ENCODE results near the gene SFXN2. TPM values are rescaled to one million over a fixed set of nuclear protein-coding genes. Genes with fewer than 3 reads are reported as not detected.
"Not testable (repeated sequence)": the region's sequence is repeated elsewhere in the genome, so short reads cannot be mapped to it uniquely, and the experiment has no call there.

SFXN2 gene
- total RNA-seq, 1 donor from 2014 or later, result 35.8 TPM

DNA sequence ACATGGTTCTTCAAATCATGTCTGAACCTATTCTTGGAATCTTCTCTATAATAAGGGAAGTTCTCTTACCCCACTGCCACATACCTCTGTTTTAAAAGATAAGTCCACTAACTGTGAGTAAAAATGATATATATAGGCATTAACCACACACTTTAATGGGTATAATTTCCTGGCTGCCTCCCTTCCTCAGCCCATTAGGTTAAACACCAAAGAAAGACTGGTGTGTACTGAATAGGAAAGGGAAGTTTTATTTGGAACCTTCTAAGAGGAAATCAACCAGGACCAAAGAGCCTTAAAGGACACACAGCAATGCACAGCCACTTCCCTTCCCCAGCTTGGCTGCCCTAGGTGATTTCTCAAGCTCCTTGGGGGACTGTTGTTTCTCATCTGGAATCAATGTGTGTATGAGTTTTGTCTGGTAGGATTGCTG lies 24.3 kb downstream of the SFXN2 start:
- peak overlapping the region; percentile 21 for H3K27ac Mint-ChIP-seq
- TF ChIP-seq, protein P1, sequence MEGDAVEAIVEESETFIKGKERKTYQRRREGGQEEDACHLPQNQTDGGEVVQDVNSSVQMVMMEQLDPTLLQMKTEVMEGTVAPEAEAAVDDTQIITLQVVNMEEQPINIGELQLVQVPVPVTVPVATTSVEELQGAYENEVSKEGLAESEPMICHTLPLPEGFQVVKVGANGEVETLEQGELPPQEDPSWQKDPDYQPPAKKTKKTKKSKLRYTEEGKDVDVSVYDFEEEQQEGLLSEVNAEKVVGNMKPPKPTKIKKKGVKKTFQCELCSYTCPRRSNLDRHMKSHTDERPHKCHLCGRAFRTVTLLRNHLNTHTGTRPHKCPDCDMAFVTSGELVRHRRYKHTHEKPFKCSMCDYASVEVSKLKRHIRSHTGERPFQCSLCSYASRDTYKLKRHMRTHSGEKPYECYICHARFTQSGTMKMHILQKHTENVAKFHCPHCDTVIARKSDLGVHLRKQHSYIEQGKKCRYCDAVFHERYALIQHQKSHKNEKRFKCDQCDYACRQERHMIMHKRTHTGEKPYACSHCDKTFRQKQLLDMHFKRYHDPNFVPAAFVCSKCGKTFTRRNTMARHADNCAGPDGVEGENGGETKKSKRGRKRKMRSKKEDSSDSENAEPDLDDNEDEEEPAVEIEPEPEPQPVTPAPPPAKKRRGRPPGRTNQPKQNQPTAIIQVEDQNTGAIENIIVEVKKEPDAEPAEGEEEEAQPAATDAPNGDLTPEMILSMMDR (conservative IDR thresholded peaks at IDR 0.05), result no peak
- H3K4me1 Mint-ChIP-seq (ENCODE audit: unreplicated experiment), result no peaks in the 10 kb centered on the region
- peaks cover 4% of the 10 kb centered on the region for H3K36me3 Mint-ChIP-seq
- no peaks in the 10 kb centered on the region for H3K27me3 Mint-ChIP-seq
- no peak for DNase-seq (ENCODE audit: extremely low spot score, unreplicated experiment)
- H3K9me3 Mint-ChIP-seq, result no peaks in the 10 kb centered on the region
- no peak overlapping the region for H3K4me3 Mint-ChIP-seq

DNA sequence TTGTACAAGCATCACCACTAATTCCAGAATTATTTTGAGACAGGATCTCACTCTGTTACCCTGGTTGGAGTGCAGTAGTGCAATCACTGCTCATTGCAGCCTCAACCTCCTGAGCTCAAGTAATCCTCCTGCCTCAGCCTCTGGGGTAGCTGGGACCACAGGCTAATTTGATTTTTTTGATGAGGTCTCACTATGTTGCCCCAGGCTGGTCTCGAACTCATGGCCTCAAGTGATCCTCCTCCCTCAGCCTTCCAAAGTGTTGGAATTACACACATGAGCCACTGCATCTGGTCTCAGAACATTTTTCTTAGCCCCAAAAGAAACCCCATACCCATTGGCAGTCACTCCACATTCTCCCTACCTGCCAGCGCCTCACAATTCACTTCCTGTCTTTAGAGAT lies 25.8 kb downstream of the SFXN2 start:
- H3K27me3 Mint-ChIP-seq, result no peaks in the 10 kb centered on the region
- H3K27ac Mint-ChIP-seq, result no peak overlapping the region
- DNase-seq (ENCODE audit: extremely low spot score, unreplicated experiment), result no peak
- no peak overlapping the region for H3K4me3 Mint-ChIP-seq
- H3K9me3 Mint-ChIP-seq, result no peaks in the 10 kb centered on the region
- H3K36me3 Mint-ChIP-seq, result peaks cover 4% of the 10 kb centered on the region
- TF ChIP-seq, protein P1 (conservative IDR thresholded peaks at IDR 0.05), result no peak
- H3K4me1 Mint-ChIP-seq (ENCODE audit: unreplicated experiment), result peaks cover 10% of the 10 kb centered on the region

DNA sequence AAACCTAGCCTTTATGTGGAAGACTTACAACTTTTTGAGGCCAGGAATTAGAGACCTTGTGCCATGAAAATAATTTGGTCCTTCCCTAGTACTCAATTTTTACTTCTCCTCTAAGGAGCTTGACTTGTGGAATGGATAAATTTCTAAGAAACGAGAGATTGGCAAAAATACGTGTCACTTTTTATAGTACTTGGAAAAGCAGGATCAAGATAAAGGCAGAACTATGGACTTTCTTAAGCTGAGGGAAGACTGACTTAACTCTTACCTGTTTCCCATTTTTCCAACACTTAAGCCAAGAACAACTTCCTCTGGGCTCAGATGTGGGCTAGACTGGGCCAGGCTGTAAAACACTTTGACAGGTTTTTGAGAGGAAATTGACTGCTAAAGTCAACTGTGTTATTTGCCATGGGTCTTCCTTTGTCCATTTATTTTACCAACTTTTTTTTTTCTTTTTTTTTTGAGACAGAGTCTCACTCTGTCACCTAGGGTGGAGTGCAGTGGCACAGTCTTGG lies 27.3 kb downstream of the SFXN2 start:
- no peaks in the 10 kb centered on the region for H3K27me3 Mint-ChIP-seq
- no peaks in the 10 kb centered on the region for H3K9me3 Mint-ChIP-seq
- no peak overlapping the region for H3K27ac Mint-ChIP-seq
- H3K36me3 Mint-ChIP-seq, result peaks cover 4% of the 10 kb centered on the region
- peak overlapping the region; percentile 43 for H3K4me3 Mint-ChIP-seq
- H3K4me1 Mint-ChIP-seq (ENCODE audit: unreplicated experiment), result peaks cover 21% of the 10 kb centered on the region
- TF ChIP-seq, protein P1 (conservative IDR thresholded peaks at IDR 0.05), result no peak
- no peak for DNase-seq (ENCODE audit: extremely low spot score, unreplicated experiment)

DNA sequence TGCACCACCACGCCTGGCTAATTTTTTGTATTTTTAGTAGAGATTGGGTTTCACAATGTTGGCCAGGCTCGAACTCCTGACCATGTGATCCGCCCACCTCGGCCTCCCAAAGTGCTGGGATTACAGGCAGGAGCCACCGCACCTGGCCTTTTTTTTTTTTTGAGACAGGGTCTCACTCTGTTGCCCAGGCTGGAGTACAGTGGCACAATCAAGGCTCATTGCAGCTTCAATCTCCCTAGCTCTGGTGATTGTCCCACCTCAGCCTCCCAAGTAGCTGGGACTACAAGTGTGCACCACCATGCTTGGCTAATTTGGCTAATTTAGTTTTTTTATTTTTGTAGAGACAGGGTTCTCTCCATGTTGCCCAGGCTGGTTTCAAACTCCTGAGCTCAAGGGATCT lies 27.9 kb downstream of the SFXN2 start:
- Mint-ChIP-seq H3K4me3 (peak overlapping the region; percentile 93), H3K4me1 (ENCODE audit: unreplicated experiment) (peaks cover 21% of the 10 kb centered on the region)
- H3K9me3 Mint-ChIP-seq; H3K36me3 Mint-ChIP-seq; DNase-seq (ENCODE audit: extremely low spot score, unreplicated experiment); H3K27me3 Mint-ChIP-seq; H3K27ac Mint-ChIP-seq: not testable (repeated sequence)

DNA sequence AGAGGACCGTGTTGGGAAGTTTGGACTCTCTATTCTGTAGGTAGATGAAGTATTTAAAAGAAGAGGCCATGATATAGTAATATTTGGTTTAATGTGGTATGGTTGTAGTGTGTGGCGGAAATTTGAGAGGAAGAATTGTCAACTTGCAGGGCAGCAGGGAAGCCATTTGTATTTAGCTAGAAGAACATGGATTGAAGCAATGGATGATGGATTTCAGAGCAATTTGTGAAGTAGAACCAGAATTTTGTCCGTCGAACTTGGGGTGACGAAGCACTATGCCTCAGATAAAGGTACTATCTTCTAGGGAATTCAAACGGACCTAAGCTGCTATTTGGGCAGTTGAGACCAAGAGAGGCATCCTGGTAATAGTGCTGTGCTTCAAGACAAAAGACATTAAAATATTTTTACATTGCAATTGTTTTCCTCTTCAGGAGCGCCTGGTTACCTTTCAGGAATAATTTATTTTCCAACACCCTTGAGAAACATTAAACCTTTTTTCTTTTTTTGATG lies 28.7 kb downstream of the SFXN2 start:
- no peak for DNase-seq (ENCODE audit: extremely low spot score, unreplicated experiment)
- Mint-ChIP-seq H3K36me3 (peaks cover 4% of the 10 kb centered on the region), H3K9me3 (peaks cover under 1% of the 10 kb centered on the region), H3K27me3 (no peaks in the 10 kb centered on the region), H3K4me1 (ENCODE audit: unreplicated experiment) (peaks cover 21% of the 10 kb centered on the region), H3K4me3 (peak overlapping the region; percentile 93), H3K27ac (peak overlapping the region; percentile 89)
- TF ChIP-seq, protein P1 (conservative IDR thresholded peaks at IDR 0.05), result no peak

DNA sequence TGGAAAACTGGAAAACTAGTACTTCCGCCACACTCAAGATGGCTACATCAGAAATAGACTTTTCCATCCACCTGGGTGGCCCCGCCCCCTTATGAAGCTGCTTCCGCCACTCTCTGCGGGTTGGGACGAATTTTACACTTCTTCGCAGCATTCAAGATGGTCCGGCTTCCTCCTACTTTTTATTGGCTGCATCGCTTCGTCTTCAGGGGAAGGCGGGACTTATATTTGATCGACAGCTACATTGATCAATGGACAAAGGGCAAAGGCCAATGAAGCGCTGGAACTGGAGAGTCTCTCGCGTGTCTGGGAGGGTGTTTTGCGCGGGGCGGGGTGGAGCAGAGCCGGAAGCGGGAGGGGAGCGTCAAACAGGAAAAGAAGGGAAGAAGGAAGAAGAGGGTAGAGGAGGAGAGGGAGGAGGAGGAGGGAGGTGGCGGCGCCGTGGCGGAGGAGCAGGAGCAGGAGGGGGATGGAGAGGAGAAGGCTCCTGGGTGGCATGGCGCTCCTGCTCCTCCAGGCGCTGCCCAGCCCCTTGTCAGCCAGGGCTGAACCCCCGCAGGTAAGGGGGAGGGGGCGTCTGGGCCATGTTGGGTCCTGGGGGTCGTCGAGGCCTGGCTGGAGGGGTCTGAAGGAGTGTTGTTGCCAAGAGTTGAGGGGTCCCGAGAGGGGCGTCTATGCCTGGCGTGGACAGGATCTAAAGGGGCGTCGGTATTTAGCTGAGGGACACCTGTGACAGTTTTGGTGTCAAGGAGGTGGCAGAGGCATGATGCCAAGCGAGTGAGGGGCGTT lies 29.3 kb downstream of the SFXN2 start, which contains the start of gene WBP1L:
TSS of gene WBP1L (plus strand) at position 361 of the 786 bp plus-strand sequence. CDS start at position 467, 106 bp downstream.
- H3K4me1 Mint-ChIP-seq (ENCODE audit: unreplicated experiment), result peaks cover 26% of the 10 kb centered on the region
- peaks cover 9% of the 10 kb centered on the region for H3K36me3 Mint-ChIP-seq
- TF ChIP-seq, protein P1 (conservative IDR thresholded peaks at IDR 0.05), result no peak
- H3K27ac Mint-ChIP-seq, result peak within 1 kb of the TSS; percentile 89
- peak; percentile 90 for DNase-seq (ENCODE audit: extremely low spot score, unreplicated experiment)
- H3K9me3 Mint-ChIP-seq, result peaks cover 6% of the 10 kb centered on the region
- H3K27me3 Mint-ChIP-seq, result no peaks in the 10 kb centered on the region
- peak within 1 kb of the TSS; percentile 93 for H3K4me3 Mint-ChIP-seq
